ENCODE data around the gene MAGEA10. TPM values are rescaled to one million over a fixed set of nuclear protein-coding genes. Genes with fewer than 3 reads are reported as not detected.

MAGEA10 gene
- total and polyA plus RNA-seq, 12 donors = not detected

- no peak overlapping the region for H3K27ac ChIP-seq
- no peaks in the 10 kb centered on the region for H3K4me1 ChIP-seq (replicated peaks in 1 of 2)
- WGBS, 4 donors = 57 to 65% (median 62%) methylated on average over 3 to 4 of the region's 4 CpGs
- no peak for TF ChIP-seq POLR2A (IDR thresholded peaks at IDR 0.05)
- TF ChIP-seq, protein P1, sequence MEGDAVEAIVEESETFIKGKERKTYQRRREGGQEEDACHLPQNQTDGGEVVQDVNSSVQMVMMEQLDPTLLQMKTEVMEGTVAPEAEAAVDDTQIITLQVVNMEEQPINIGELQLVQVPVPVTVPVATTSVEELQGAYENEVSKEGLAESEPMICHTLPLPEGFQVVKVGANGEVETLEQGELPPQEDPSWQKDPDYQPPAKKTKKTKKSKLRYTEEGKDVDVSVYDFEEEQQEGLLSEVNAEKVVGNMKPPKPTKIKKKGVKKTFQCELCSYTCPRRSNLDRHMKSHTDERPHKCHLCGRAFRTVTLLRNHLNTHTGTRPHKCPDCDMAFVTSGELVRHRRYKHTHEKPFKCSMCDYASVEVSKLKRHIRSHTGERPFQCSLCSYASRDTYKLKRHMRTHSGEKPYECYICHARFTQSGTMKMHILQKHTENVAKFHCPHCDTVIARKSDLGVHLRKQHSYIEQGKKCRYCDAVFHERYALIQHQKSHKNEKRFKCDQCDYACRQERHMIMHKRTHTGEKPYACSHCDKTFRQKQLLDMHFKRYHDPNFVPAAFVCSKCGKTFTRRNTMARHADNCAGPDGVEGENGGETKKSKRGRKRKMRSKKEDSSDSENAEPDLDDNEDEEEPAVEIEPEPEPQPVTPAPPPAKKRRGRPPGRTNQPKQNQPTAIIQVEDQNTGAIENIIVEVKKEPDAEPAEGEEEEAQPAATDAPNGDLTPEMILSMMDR (IDR thresholded peaks at IDR 0.05) = no peak
- intact Hi-C loops (cut with DNase I) = no loop called here
- DNase-seq = peak in 1 of 7 donors; percentile 0
- H3K9me3 ChIP-seq (replicated peaks in 1 of 3) = no peaks in the 10 kb centered on the region
- no peak overlapping the region for H3K4me3 ChIP-seq
- H3K36me3 ChIP-seq (replicated peaks in 1 of 2) = no peaks in the 10 kb centered on the region
- H3K27me3 ChIP-seq = no peaks in the 10 kb centered on the region
Measured at GRCh38 chrX:152170621-152171020, 32.2 kb upstream of the MAGEA10 start.

- Histone ChIP-seq H3K4me1 (replicated peaks in 1 of 2) (no peaks in the 10 kb centered on the region), H3K36me3 (replicated peaks in 1 of 2) (no peaks in the 10 kb centered on the region), H3K4me3 (no peak overlapping the region), H3K9me3 (replicated peaks in 1 of 3) (no peaks in the 10 kb centered on the region), H3K27me3 (no peaks in the 10 kb centered on the region), H3K27ac (no peak overlapping the region)
- intact Hi-C loops (cut with DNase I) = no loop called here
- DNase-seq = no peak
- no peak for TF ChIP-seq POLR2A (IDR thresholded peaks at IDR 0.05)
- TF ChIP-seq, protein P1 (IDR thresholded peaks at IDR 0.05) = no peak
- WGBS, 4 donors = 56 to 80% (median 71%) methylated on average over 1 to 2 of the region's 2 CpGs
Measured at GRCh38 chrX:152165033-152165743, 26.8 kb upstream of the MAGEA10 start.

DNA sequence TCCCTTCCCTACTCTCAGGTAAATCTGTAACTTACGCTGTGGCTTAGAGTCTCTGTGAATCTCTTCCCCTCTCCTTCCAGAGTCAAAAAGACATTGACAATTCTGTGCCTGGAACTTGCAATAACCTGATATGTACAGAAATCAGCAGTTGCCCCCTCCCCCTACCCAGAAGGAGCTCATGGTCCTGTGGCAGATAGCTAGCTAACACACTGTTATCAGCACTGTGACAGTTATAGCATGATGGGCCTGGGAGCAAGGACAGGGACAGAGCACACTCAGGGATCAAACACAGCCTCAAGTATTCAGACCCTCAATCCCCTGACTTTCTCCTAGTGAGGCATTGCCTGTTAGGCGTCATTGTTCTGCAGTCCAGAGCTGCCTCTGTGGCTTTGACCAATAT is 18.7 kb upstream of the MAGEA10 start:
- H3K4me1 ChIP-seq (replicated peaks in 1 of 2) = no peaks in the 10 kb centered on the region
- no peaks in the 10 kb centered on the region for H3K9me3 ChIP-seq (replicated peaks in 1 of 3)
- intact Hi-C loops (cut with DNase I) = no loop called here
- WGBS, 4 donors = 71 to 77% (median 74%) methylated on average over 2 of the region's 2 CpGs
- no peak overlapping the region for H3K4me3 ChIP-seq
- TF ChIP-seq, protein P1 (IDR thresholded peaks at IDR 0.05) = no peak
- no peak for TF ChIP-seq POLR2A (IDR thresholded peaks at IDR 0.05)
- no peak overlapping the region for H3K27ac ChIP-seq
- no peaks in the 10 kb centered on the region for H3K36me3 ChIP-seq (replicated peaks in 1 of 2)
- no peak for DNase-seq
- H3K27me3 ChIP-seq = peaks cover 4% of the 10 kb centered on the region

DNA sequence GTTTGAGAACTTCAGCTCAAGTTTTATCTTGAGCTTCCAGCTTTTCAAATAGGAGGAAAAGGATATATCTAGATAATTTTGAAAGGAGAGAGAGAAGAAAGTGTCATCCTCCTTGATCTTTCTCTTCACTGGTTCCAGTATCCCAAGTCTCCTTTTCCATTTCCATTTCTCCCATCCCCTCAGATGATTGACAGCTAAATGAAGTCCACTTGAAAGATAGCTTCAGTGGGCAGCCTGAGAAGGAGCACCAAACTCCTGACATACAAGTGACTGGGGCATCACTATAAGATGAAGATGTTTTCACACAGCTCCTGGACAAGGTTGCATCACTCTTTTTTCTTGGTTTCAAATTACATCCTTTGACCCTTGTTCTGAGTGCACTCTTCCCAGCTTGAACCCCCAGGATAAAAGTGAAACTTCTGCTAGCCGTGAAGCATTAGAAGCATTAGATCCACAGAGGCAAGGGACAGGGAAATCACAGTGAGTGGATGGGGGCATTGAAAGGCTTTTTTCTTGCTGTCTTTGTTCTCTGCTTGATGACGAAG is 17.5 kb upstream of the MAGEA10 start:
- WGBS, 4 donors = 54 to 65% (median 61%) methylated on average over 2 of the region's 2 CpGs
- H3K4me3 ChIP-seq = no peak overlapping the region
- H3K4me1 ChIP-seq (replicated peaks in 1 of 2) = no peaks in the 10 kb centered on the region
- H3K27ac ChIP-seq = no peak overlapping the region
- no peaks in the 10 kb centered on the region for H3K36me3 ChIP-seq (replicated peaks in 1 of 2)
- H3K9me3 ChIP-seq (replicated peaks in 1 of 3) = no peaks in the 10 kb centered on the region
- no peak for DNase-seq
- peaks cover 4% of the 10 kb centered on the region for H3K27me3 ChIP-seq
- intact Hi-C loops (cut with DNase I) = no loop called here
- TF ChIP-seq, protein P1 (IDR thresholded peaks at IDR 0.05) = no peak
- no peak for TF ChIP-seq POLR2A (IDR thresholded peaks at IDR 0.05)

Measured in adrenal gland (tissue), 12 donors.